ENCODE measurements around the gene RBFOX2. TPM values are rescaled to one million over a fixed set of nuclear protein-coding genes. Genes with fewer than 3 reads are reported as not detected.

The RBFOX2 gene
- total and polyA plus RNA-seq, 2 donors (not counting 3 experiments of a cell fraction or from before 2014, with no cell fraction given), result 125 to 142 TPM

DNA sequence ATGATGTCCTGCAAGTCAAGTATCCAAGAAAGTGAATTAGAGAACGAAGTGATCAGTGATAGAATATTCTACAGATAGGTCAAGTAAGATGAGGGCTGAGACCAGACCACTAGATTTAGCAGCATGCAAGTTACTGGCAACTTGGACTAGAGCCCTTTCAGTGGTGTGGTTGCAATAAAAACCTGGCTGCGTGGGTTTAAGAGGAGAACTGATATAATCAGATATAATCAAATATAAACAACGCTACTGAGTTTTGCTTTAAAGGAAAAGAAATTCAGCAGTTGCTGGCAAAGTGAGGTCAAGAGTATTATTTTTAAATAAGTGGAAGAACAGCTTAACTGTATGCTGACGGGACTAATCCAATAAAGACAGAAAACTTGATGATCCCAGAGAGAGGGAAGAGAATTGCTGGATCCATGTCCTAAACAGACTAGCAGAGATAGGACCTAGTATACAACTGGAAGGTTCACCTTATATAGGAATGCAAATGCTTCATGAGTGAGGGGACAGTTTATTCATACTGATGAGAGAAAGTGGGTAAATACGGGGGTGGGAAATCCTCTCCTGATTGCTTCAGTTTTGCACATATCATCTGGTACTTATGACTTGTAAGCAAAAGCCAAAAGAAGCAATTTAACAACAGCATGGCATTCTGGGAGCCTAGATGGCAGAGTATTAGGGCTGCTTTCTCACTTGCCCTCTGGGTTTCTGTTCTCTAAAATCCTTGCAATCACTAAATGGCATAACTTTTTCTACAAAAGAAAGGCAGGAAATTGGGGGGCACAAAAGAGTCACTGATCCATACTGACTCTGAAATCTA, 146.2 kb downstream of the RBFOX2 start:
- H3K4me2 ChIP-seq (ENCODE audit: insufficient read depth, low read length), result peak overlapping the region; percentile 77
- FAIRE-seq, result no peak
- intact Hi-C loops (cut with micrococcal nuclease), result loop anchor here (5.0 kb wide), 1 partner anchor 40 kb away; no protein-coding TSS in a partner anchor
- DNase-seq (ENCODE audit: low read depth, low spot score), result peak; percentile 47
- CTCF ChIA-PET, result interaction anchor here (1.0 to 2.5 kb wide), 5 partner anchors 12 to 46 kb away, joined by 3 to 9 read pairs (median 5); no protein-coding TSS in a partner anchor
- H3K4me1 ChIP-seq (ENCODE audit: control insufficient read depth, extremely low read depth, insufficient read depth, low read length), result peaks cover 18% of the 10 kb centered on the region
- H2AFZ ChIP-seq (ENCODE audit: low read depth, low read length), result no peak overlapping the region
- TF ChIP-seq MAX (IDR thresholded peaks at IDR 0.05; ENCODE audit: insufficient read depth, insufficient read length) (no peak), GATA2 (IDR thresholded peaks at IDR 0.05; ENCODE audit: insufficient read depth, insufficient read length, low read depth, low read length) (no peak), POLR2AphosphoS5 (IDR thresholded peaks at IDR 0.05; ENCODE audit: insufficient read depth, low read depth, low read length) (no peak), MYC (IDR thresholded peaks at IDR 0.05; ENCODE audit: low read depth, low read length) (no peak), POLR2A (IDR thresholded peaks at IDR 0.05; ENCODE audit: low read depth, low read length) (no peak), EZH2 (IDR thresholded peaks at IDR 0.05; ENCODE audit: borderline replicate concordance, low read depth, low read length, severe bottlenecking) (no peak)
- dilution Hi-C loops (cut with MboI; ENCODE audit: extremely low pct_ligation_motif_present, low sequenced_read_pairs), result no loop called here
- H3K9ac ChIP-seq (replicated peaks; ENCODE audit: extremely low read depth, insufficient read depth, low read length), result no peak overlapping the region
- no peak overlapping the region for H3K4me3 ChIP-seq (replicated peaks in 1 of 3; ENCODE audit: insufficient read depth in 1 of 3, low read depth in 1 of 3, low read length in 3 of 3)
- H4K20me1 ChIP-seq (replicated peaks; ENCODE audit: control insufficient read depth, extremely low read depth, insufficient read depth, low read length), result no peaks in the 10 kb centered on the region
- H3K79me2 ChIP-seq (ENCODE audit: control insufficient read depth, insufficient read depth, low read length), result peaks cover 27% of the 10 kb centered on the region
- no peaks in the 10 kb centered on the region for H3K36me3 ChIP-seq (ENCODE audit: control insufficient read depth in 2 of 2, extremely low read depth in 1 of 2, insufficient read depth in 2 of 2, low read length in 2 of 2)
- H3K27ac ChIP-seq (ENCODE audit: insufficient read depth, low read depth, low read length), result peak overlapping the region; percentile 70
- peaks cover 3% of the 10 kb centered on the region for H3K9me1 ChIP-seq (replicated peaks; ENCODE audit: control insufficient read depth, extremely low read depth, insufficient read depth, low read length)
- BruUV-seq (replicated peaks), result no TSS peak
- H3K9me3 ChIP-seq (replicated peaks; ENCODE audit: control insufficient read depth, insufficient read depth, low read length), result no peaks in the 10 kb centered on the region
- POLR2A ChIA-PET, result no interaction called here
- no peaks in the 10 kb centered on the region for H3K27me3 ChIP-seq (ENCODE audit: control insufficient read depth in 2 of 2, insufficient read depth in 2 of 2, low read length in 2 of 2)

DNA sequence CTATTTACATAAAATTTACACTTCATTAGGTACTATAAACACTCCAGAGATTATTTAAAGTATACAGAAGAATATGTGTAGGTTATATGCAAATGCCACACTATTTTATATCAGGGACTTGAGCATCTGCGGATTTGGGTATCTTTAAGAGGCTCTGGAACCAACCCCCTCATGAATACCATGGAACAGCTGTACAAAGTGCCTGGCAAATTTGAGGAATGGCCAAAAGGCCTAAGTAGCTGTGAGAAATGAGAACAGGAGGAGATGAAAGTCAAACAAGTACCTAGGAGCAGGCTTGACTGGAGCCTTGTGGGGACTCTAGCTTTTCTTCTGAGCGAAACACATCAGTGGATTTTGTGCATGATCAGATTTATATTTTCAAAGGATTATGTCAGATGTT, 149.3 kb downstream of the RBFOX2 start:
- Histone ChIP-seq H3K9me3 (replicated peaks; ENCODE audit: control insufficient read depth, insufficient read depth, low read length) (no peaks in the 10 kb centered on the region), H4K20me1 (replicated peaks; ENCODE audit: control insufficient read depth, extremely low read depth, insufficient read depth, low read length) (no peaks in the 10 kb centered on the region), H3K4me3 (replicated peaks in 1 of 3; ENCODE audit: insufficient read depth in 1 of 3, low read depth in 1 of 3, low read length in 3 of 3) (no peak overlapping the region), H2AFZ (ENCODE audit: low read depth, low read length) (no peak overlapping the region), H3K4me2 (ENCODE audit: insufficient read depth, low read length) (no peak overlapping the region), H3K27ac (ENCODE audit: insufficient read depth, low read depth, low read length) (no peak overlapping the region), H3K4me1 (ENCODE audit: control insufficient read depth, extremely low read depth, insufficient read depth, low read length) (peaks cover 18% of the 10 kb centered on the region), H3K36me3 (ENCODE audit: control insufficient read depth in 2 of 2, extremely low read depth in 1 of 2, insufficient read depth in 2 of 2, low read length in 2 of 2) (no peaks in the 10 kb centered on the region), H3K9ac (replicated peaks; ENCODE audit: extremely low read depth, insufficient read depth, low read length) (no peak overlapping the region), H3K27me3 (ENCODE audit: control insufficient read depth in 2 of 2, insufficient read depth in 2 of 2, low read length in 2 of 2) (no peaks in the 10 kb centered on the region), H3K79me2 (ENCODE audit: control insufficient read depth, insufficient read depth, low read length) (peaks cover 22% of the 10 kb centered on the region), H3K9me1 (replicated peaks; ENCODE audit: control insufficient read depth, extremely low read depth, insufficient read depth, low read length) (peaks cover 4% of the 10 kb centered on the region)
- DNase-seq (ENCODE audit: low read depth, low spot score) (no peak), FAIRE-seq (no peak)
- ChIA-PET CTCF (interaction anchor here (1.1 kb wide), 1 partner anchor 21 kb away, joined by 3 read pairs; no protein-coding TSS in a partner anchor), POLR2A (no interaction called here)
- intact Hi-C loops (cut with micrococcal nuclease) (no loop called here), dilution Hi-C loops (cut with MboI; ENCODE audit: extremely low pct_ligation_motif_present, low sequenced_read_pairs) (no loop called here)
- no TSS peak for BruUV-seq (replicated peaks)
- TF ChIP-seq EZH2 (IDR thresholded peaks at IDR 0.05; ENCODE audit: borderline replicate concordance, low read depth, low read length, severe bottlenecking) (no peak), JUN (IDR thresholded peaks at IDR 0.05; ENCODE audit: borderline replicate concordance, insufficient read depth, insufficient read length, low read depth) (no peak), MYC (IDR thresholded peaks at IDR 0.05; ENCODE audit: low read depth, low read length) (no peak), POLR2AphosphoS5 (IDR thresholded peaks at IDR 0.05; ENCODE audit: insufficient read depth, low read depth, low read length) (no peak), FOS (IDR thresholded peaks at IDR 0.05; ENCODE audit: borderline replicate concordance, insufficient read depth, low read length) (no peak), CTCF (IDR thresholded peaks at IDR 0.05; ENCODE audit: extremely low read depth in 1 of 2, insufficient read depth in 1 of 2, low read depth in 1 of 2, low read length in 2 of 2) (no peak), MAX (IDR thresholded peaks at IDR 0.05; ENCODE audit: insufficient read depth, insufficient read length) (no peak), POLR2A (IDR thresholded peaks at IDR 0.05; ENCODE audit: low read depth, low read length) (no peak), GATA2 (IDR thresholded peaks at IDR 0.05; ENCODE audit: insufficient read depth, insufficient read length, low read depth, low read length) (no peak)
